HG03280 (cell line): Measurements from ENCODE around the gene LPCAT2.

Source experiments
- ATAC-seq: cut with Tn5 transposase; IDR thresholded peaks from one replicate; pipeline ENCODE4 v1.9.1; 2021; ENCODE audit warnings: mild to moderate bottlenecking, moderate library complexity; ENCODE audit not compliant: unreplicated experiment

The LPCAT2 gene

DNA sequence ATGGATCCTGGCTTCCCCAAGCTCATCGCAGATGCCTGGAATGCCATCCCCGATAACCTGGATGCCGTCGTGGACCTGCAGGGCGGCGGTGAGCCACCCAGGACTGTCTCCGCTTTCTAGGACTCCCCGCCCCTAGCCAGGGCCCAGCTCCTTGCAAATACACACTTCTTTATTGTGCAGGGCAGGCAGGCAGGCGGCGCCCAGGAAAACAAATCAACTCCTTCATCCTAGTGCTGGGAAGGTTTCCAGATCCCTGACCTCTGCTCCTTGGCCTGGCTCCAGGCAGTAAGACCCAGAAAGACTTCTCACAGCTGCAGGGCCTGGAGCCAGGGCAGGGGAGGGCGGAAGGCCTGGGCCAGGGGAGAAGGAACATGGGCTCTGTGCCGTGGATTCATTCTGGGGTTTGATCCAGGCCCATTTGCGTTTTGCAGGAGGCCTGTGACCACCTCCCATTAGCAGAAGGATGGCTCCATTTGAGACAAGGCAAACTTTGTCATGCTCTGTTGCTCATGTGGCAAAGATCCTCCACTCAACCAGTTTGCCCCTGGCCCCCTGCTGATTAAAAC, 6.0 kb upstream of the LPCAT2 start:
- no peak for ATAC-seq

- no peak for ATAC-seq
Observed at GRCh38 chr16:55503726-55504550, 4.9 kb upstream of the LPCAT2 start.

- no peak for ATAC-seq
Observed at GRCh38 chr16:55505333-55506015, 3.4 kb upstream of the LPCAT2 start.

DNA sequence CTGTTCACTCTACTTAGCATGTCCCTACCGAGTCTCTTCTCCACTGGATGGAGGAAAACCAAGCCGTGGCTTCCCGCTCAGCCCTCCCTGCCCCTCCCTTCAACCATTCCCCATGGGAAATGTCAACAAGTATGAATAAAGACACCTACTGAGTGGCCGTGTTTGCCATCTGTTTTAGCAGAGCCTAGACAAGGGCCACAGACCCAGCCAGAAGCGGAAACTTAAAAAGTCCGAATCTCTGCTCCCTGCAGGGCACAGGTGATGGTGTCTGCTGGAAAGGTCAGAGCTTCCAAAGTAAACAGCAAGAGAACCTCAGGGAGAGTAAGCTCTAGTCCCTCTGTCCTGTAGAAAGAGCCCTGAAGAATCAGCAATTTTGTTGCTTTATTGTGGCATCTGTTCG, 2.8 kb upstream of the LPCAT2 start:
- ATAC-seq: no peak

- no peak for ATAC-seq
Observed at GRCh38 chr16:55506708-55507107, 2.2 kb upstream of the LPCAT2 start.

- no peak for ATAC-seq
Observed at GRCh38 chr16:55508271-55508921, 476 bp upstream of the LPCAT2 start.

DNA sequence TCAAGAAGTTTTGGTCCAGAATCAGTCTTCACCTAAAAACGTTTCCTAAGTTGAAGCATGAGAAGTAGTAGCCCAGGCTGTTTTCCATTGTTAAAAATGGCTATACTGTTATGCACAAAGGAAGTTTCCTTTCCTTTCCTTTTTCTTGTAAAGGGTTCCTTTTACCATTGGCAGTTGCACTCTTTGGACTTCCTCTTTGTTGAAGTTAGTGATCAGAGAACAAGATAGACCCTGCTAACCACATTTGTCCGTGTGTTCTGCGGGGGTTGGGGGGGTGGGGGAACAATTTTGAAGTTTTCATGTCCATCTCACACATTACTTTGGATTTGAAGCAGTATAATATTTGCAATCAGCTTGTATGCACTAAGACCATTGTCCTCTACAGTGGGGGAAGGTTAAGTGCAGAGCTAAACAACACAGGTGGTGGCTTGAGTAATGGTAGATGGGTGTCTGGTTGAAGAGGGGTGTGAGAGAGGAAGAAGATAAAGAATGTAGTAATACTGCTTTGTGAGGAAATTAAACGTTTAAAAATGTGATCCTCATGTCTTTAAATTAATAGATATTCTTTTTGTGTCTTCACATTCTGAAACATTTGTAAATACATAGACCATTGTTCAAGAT, 1.4 kb downstream of the LPCAT2 start:
- no peak for ATAC-seq

- no peak for ATAC-seq
Observed at GRCh38 chr16:55512941-55513340, 4.1 kb downstream of the LPCAT2 start.

GRCh38 chr16:55513616-55514015, 4.7 kb downstream of the LPCAT2 start:
- no peak for ATAC-seq

DNA sequence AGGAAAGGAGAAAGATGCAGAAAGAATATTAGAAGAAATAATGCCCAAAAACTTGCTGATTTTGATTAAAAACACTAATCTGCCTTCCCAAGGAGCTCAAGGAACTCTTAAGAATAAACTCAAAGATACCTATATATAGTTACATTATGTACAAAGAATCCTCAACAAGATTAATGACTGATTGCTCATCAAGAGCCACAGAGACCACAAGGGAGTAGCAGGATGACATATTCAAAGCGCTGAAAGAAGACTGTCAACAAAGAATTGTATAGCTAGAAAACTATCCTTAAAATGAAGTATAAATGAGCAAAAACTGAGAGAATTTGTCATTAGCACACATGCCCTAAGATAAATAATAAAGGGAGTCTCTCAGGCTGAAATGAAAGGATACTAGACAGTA, 6.2 kb downstream of the LPCAT2 start:
- no peak for ATAC-seq

GRCh38 chr16:55521792-55522191, 12.9 kb downstream of the LPCAT2 start:
- no peak for ATAC-seq

DNA sequence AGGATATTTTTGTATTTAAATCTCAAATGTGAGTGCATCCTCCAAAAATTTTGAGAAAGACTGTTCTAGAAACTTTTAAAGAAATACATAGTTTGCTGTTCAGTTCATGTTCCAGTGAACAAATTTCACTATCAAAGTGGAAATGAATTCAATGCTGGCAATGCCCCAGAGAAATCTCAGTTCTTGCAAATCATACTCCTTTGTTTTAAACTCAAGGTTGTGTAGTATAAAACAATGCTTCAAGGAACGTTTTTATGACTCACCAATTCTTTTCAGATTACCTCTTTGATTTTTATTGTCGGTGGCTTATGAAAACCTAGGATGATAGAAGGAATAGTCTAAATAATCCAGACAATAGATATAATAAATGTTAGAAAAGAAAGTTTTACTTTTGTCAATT, 17.6 kb downstream of the LPCAT2 start:
- ATAC-seq: no peak

DNA sequence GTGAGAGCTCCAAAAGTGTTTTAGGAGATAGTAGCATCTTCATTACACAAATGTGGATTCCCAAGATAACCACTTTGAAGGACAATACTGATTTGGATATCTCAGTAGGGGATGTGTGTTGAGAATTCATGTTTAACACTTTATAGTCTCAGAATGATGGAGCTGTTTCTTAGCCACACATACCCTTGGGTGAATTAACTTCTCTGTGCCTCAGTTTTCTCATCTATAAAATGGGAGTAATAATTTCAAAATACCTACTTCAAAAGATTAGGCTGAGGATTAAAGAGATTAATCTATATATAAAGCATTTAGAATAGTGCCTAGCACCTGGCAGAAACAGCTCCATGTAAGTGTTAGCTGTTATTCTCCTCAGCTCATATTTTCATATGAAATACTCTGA, 19.0 kb downstream of the LPCAT2 start:
- ATAC-seq: no peak

DNA sequence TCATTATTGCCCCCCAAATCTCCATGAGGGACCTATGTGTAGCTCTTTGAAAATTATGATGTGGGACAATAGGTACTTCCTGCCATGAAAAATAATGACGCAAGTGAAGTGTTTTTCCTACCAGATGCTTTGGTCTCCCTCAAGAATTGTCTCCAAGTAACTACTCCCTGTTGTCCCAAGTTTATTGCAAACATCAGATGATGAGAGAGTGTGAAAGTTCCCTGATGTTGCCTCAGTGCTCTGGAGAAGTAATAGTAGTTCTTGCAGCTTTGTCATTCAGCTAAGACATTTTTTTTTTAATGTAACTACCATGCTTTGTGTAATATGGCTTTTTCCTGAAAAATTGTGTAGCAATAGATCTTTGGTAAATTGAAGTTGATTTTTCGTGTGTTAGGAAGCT, 20.1 kb downstream of the LPCAT2 start:
- no peak for ATAC-seq

GRCh38 chr16:55530316-55530856, 21.5 kb downstream of the LPCAT2 start:
- ATAC-seq: no peak

DNA sequence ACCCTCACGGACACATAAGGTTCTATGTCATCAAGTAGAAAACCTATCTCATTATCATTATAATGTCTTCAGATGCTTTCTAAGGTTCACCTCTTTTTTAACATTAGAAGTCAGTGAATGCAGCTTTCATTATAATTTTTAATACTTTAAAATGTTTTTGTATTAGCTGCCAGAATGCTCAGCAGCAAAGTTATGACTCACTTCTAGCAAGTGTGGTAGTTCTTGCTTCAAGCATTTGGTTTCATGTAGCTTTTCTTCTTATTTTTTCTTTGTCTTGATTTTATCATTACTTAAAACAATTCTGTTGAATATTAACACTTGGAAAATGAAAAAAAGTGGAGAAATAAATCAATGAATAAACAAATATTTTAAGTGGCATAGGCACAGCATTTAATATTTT, 23.4 kb downstream of the LPCAT2 start:
- no peak for ATAC-seq

DNA sequence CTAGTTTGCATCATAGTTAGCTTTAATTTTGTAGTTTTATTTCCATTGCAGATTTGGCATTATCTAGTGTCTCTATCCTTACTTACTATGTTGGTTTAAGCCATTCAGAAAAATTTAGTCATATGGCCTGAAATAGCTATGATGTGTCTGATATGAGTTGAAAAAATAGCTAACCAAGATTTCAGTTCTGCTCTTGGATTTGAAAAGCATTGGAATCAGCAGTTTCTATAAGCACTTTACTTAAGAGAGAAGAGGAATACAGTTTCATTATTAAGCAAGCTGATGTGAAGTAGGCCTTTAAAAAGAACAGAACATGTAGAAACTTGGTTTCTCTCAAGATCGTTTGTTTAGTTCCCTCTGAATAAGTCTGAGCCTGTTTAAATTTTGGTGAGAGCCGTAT, 25.9 kb downstream of the LPCAT2 start:
- ATAC-seq: no peak

GRCh38 chr16:55539049-55539448, 30.2 kb downstream of the LPCAT2 start:
- no peak for ATAC-seq

- no peak for ATAC-seq
Observed at GRCh38 chr16:55539488-55539887, 30.6 kb downstream of the LPCAT2 start.

GRCh38 chr16:55540221-55540620, 31.3 kb downstream of the LPCAT2 start:
- no peak for ATAC-seq
